HG03354 (cell line): Measurements from ENCODE around the gene PRPSAP1.

Experiments
- ATAC-seq: cut with Tn5 transposase; IDR thresholded peaks from one replicate; pipeline ENCODE4 v1.9.1; 2021; ENCODE audit warnings: mild to moderate bottlenecking; ENCODE audit not compliant: unreplicated experiment, poor library complexity, severe bottlenecking

PRPSAP1 gene

GRCh38 chr17:76353599-76354316, at the start of gene PRPSAP1:
Gene PRPSAP1 (minus strand): TSS chr17:76353916. CDS start chr17:76353703, 213 bp downstream.
- ATAC-seq: peak; percentile 91

DNA sequence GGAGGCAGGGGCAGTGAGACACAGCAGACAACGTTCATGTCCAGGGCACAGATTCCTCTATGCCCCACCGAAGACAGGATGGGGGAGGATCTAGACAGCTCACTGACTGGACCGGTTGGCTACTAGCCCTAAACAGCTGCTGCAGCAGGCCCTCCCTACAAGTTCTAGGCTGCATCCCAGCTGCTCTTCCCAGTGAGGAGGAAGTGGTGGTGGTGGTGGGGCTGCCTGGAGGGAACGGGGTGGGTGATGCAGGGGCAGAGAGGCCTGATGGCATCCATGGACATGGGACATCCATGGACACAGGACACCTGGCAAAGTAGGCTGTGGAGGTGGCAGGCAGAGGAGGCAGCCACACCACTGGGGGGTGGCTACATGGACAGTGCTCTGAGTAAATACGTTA, 49.0 kb upstream of the PRPSAP1 start:
- ATAC-seq: no peak

- ATAC-seq: no peak
Measured at GRCh38 chr17:76399175-76400172, 45.8 kb upstream of the PRPSAP1 start.

GRCh38 chr17:76398523-76399174, 44.9 kb upstream of the PRPSAP1 start:
- no peak for ATAC-seq

DNA sequence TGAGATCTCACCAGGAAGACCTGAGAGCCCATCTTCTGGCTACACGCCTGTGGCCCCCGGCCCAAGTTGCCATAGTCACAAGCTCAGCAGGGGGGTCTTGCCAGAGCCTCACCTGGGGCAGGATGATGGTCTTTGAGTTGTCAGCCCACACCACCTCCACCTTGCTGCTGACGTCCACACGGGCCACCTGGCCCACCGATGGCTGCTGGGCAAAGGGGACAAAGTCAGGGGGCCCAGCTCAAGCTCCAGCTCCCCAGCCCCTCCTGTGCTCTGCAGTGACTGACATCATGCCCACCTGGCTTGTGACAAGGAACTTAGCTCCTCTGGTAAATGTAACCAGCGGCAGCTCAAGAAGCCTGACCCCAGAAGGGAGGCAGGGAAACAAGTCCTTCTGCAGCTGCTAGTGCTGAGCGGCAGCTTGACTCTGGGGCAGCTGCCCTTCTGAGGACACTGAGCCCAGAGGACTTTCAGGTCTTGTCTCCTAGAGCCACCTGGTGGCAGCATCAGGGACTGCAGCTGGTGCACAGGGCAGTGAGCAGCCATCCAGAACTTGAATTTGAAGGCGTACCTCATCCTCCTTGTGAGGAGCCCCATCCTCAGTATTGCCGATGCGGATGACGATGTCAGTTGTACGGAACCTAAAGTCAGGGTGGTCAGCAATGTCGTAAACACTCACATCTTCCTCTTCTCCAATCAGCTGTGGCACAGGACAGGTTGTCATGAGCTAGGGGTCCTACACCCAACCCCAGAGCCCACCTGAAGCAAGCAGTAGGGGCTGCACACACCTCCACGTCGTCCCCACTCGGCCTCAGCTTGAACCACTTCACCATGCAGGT, 44.2 kb upstream of the PRPSAP1 start:
- no peak for ATAC-seq

DNA sequence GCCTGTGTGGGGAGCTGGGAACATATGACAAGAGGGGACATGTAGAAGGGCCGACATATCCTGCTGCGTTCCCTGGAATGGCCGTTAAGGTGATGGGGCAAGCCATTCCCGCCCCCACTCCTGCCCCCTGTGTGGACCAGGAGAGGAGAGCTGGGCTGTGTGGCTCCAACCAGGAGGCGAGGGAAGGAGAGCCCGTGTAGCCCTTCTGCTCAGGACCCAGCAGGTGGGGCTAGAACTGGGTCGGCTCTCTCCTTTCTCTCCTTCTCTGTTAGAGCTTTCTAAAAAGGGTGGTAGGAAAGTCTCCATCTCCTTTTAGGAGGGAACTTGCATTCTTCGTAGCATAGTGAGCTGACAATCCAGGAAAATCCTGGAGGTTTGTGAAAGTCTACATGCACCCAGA, 43.5 kb upstream of the PRPSAP1 start:
- no peak for ATAC-seq

GRCh38 chr17:76395980-76396379, 42.3 kb upstream of the PRPSAP1 start:
- no peak for ATAC-seq

GRCh38 chr17:76394166-76394565, 40.5 kb upstream of the PRPSAP1 start:
- no peak for ATAC-seq

DNA sequence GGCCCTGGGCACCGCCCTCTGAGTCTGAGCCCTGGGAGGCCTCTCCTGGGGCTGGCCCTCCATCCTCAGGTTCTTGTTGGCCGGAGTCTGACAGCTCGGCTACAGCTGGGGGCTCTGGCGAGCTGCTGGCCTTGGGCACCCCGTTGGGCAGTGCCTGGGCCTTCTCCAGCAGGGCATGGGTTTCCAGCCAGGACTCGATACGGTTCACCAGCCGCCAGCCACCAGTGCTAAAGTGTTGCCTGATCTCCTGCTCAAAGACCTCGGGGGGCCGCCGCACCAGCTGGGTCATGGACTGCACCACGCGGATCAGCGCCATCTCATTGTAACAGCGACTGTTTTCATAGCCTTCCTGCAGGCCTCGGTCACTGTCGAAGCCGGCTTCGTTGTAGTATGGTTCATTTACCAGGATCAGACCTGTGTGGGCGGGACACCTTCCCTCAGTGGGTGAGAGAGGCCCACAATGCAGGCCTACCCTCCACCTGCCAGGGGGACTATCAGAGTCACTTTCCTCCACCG, 37.5 kb upstream of the PRPSAP1 start:
- ATAC-seq: no peak

- no peak for ATAC-seq
Measured at GRCh38 chr17:76390003-76390421, 36.3 kb upstream of the PRPSAP1 start.

DNA sequence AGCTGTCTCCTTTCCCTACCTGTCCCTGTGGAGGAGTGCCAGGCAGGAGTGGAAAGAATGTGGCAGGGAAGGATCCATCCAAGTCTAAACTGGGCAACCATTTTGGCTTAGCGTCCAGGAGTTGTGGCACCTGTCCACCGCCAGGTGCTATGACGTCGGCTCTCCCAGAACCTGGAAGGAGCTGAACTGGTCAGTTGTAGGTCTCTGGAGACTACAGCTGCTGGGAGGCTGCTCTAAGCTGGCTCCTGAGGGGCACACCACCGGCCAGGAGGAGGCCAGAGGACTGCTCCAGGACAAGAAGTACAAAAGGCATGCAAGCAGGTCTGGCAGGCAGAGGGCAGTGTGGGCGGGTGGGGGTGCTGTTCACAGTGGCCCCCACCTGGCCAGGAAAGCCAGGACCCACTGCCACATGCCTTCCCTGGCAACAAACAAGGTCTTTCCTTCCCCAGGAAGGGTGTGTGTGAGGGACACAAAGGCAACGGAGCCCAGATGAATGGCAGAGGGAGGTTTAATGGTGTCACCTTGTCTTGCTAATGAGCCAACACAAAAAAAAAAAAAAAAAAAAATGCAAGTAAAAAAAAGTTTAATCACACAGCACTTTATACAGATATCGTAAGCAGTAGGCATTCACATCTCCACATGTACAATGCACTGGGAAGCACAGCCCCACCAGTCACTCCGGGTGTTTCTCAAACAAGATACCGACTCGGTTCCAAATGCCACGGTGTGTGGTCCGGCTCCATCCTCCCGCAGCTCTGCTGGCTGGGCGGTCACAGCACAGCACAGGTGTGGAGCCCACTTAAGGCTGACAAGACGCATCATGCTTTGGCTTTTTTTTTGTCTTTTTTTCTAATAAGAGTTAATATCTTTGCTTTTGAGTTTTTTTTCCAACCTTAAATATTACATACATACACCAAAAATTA, 35.5 kb upstream of the PRPSAP1 start:
- no peak for ATAC-seq

DNA sequence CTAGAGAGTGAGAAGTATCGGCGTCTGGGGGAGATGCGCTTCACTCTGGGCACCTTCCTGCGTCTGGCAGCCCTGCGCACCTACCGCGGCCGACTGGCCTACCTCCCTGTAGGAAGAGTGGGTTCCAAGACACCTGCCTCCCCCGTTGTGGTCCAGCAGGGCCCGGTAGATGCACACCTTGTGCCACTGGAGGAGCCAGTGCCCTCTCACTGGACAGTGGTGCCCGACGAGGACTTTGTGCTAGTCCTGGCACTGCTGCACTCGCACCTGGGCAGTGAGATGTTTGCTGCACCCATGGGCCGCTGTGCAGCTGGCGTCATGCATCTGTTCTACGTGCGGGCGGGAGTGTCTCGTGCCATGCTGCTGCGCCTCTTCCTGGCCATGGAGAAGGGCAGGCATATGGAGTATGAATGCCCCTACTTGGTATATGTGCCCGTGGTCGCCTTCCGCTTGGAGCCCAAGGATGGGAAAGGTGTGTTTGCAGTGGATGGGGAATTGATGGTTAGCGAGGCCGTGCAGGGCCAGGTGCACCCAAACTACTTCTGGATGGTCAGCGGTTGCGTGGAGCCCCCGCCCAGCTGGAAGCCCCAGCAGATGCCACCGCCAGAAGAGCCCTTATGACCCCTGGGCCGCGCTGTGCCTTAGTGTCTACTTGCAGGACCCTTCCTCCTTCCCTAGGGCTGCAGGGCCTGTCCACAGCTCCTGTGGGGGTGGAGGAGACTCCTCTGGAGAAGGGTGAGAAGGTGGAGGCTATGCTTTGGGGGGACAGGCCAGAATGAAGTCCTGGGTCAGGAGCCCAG, 33.5 kb upstream of the PRPSAP1 start:
- ATAC-seq: no peak

- no peak for ATAC-seq
Measured at GRCh38 chr17:76385892-76386786, 32.4 kb upstream of the PRPSAP1 start.

- peak; percentile 2 for ATAC-seq
Measured at GRCh38 chr17:76384987-76385891, 31.5 kb upstream of the PRPSAP1 start.

GRCh38 chr17:76384222-76384986, 30.7 kb upstream of the PRPSAP1 start, which contains the start of gene SPHK1:
Gene SPHK1 (plus strand): TSS chr17:76384609. CDS start chr17:76385645, 1,036 bp downstream.
- peak; percentile 68 for ATAC-seq
